HG03432 (cell line): ENCODE data around the gene TNNT1.
A peak's percentile ranks its signal among the peaks of the same experiment; 100 is the strongest.
"Not testable (repeated sequence)": the region's sequence is repeated elsewhere in the genome, so short reads cannot be mapped to it uniquely, and the experiment has no call there.

Source experiments
- ATAC-seq: cut with Tn5 transposase; IDR thresholded peaks from one replicate; pipeline ENCODE4 v1.9.1; 2021; ENCODE audit warnings: mild to moderate bottlenecking, moderate library complexity; ENCODE audit not compliant: unreplicated experiment

The TNNT1 gene

DNA sequence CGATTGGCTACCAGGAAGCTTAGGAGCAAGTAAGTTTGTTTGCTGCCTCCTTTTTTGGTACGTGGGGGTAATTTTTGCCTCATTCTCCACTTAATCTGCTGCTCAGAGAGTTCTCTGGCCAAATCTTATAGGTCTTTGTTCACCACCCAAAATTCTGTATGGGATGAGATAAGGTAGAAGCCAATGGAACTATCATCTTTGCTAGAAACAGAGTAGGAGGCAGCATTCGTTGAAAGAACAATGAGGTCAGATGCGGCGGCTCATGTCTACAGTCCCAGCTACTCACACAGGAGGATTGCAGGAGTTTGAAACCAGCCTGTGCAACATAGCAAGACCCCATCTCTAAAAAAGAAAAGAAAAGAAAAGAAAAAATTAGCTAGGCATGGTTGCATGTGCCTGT is 22.4 kb upstream of the TNNT1 start:
- no peak for ATAC-seq

DNA sequence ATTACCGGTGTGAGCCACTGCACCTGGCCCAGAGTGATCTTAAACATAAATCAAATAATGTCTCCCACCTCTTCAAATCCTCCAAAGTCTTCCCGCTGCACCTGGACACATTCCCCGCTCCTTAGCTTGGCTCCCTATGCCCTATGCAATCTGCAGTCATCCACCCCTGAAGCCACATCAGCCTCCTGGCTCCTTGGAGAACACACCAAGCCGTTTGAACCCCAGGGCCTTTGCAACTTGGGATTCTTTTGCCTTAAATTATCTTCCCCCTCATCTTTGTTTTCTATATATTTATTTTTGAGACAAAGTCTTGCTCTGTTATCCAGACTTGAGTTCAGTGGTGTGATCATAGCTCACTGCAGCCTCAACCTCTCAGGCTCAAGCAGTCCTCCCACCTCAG is 20.1 kb upstream of the TNNT1 start:
- ATAC-seq = no peak

DNA sequence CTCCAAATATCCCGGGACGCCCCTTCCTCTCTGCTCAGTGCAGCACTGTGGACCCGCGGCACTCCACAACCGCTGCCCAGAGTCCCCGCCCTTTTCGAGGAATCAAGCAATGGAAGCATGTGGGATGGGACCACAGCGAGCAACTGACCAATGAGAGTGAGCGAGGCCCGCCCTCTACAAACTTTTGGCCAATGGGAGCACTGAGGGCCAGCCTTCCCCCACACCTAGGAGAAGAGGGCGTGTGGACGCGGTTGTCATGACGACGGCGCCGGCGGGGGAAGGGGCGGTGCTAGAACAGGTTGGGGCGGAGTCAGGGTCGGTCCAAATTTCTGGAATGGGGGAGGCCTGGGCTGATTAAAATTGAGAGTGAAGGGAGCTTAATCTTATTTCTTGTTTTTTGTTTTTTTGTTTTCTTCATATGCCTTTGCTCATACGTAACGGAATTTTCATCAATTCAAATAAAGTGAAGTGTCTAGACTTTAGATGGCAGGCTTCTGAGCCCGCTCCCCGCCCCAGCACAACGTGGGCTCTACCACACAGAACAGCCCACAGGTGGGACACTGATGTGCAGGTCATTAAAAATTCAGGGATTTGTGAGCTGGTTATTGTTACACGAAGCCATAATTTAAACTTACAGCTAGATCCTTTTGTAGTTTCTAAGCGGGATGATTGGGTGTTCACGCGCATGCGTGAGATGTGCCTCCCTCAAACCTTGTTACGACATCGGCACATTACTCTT is 17.7 kb upstream of the TNNT1 start, which contains the start of gene DNAAF3:
DNAAF3 (minus strand) TSS at position 84 of the 739 bp plus-strand sequence. CDS start 200 bp downstream, outside the sequence.
- peak; percentile 69 for ATAC-seq

DNA sequence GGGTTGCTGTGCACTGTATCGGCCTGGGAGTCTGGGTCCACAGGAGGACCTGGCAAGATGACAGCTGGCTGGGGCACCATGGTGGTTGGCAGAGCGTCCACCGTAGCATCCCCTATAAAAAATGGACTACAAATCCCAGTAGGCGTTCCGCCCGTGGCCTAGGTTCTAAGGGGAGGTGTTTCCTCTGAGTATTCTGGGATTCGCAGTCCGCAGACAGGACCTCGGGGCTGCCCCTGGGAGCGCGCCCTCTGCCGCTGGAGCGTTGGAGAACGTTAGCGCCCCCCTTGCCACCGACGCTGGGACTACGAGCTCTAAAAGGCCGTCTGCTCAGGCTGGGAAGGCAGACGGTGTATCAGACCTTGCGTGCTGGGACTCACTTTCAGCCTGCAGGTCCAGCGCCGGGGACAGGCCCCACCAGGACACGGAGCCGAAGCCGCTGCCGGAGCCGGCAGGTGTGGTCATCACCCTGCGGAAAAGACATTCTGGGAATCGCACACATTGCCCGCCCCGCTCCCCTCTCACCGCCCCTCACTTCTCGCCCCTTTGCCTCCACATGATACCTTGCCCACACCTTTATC is 17.0 kb upstream of the TNNT1 start:
- no peak for ATAC-seq

DNA sequence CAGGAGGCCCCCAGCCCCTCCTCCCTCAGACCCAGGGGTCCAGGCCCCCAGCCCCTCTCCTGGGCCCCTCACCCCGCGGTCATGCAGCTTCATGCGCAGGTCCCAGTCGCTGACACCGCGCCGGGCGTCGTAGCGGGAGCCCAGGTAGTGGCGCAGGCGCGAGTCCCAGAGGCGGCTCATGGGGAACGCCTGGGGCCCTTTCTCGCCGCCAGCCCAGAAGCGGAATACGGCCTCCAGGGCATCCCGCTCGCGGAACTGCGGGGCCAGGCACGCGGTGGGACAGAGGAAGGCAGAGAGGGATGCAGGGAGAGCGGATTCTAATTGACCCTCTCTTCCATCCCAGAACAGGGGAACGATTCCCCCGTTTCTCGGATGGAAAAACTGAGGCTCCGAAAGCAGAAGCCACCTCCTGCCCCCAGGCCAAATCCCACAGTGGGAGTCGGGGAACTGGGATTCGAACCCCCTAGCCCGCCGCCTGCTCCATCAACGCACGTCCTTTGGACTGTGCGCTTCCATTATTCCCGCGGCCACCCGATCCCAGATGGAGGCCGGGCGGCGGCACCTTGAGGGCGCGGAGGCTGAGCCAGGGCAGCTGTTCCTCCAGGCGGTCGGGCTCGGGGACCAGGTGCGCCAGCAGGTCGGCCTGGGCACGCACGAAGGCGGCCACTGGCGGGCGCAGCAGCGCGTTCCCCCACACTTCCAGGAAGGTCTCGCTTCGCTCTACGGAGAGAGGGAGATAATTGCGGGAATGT is 12.7 kb upstream of the TNNT1 start:
- ATAC-seq = no peak

DNA sequence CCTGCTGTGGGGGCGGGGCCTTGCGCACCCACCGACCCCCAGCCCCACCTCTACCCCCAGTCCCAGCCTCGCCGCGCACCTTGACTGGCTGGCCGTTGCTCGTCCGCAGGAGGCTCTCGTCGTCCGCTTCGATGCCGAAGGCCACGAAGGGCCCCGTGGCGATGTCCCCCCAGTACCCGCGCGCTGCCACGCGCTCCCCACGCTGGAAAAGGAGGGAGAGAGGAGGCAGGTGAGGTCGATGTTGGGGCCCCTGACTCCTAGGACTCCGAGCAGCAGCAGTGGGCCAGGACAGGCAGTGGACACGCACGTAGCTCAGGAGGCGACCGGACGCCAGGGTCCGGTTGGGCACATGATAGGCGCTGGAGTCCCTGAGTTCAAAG is 12.0 kb upstream of the TNNT1 start:
- no peak for ATAC-seq

DNA sequence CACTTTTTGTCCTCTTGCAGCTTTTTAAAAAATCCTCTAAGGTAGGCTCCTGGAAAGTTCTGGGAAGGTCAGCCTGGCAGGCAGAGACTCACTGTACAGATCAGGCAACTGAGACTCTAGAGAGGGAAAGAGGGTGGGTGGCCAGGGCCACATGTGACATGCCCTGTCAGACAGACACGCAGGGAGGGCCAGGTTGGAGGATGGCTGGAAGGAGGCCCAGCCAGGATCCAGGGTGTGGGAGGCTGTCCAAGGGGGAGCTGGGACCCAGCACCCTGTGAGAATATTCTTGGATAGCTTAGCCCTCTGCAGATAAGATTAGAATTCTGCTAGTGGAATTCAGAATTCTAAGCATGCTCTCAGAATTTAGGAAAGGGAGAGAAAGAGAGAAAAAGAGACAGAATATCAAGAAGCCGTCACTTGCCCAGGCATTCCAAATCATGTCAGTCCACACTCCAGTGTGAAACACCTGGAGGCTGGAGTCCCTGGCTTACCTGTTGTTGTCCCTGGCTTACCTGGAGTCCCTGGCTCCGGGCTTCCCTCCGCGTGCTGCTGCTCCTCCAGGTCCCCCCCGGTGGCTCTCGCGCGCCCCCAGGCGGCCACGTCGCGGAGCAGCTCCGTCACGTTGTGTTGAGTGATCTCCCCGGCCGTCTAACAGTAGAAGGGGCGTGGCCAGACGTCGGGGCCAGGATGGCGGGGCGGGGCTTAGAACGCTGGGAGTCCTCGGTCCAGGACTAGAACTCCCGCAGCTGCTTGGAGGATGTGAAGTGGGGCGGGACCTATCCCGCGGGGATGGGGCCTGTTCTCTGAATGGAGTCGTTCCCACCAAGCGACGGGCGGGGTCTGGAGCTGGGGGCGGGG is 11.4 kb upstream of the TNNT1 start:
- peak; percentile 78 for ATAC-seq

DNA sequence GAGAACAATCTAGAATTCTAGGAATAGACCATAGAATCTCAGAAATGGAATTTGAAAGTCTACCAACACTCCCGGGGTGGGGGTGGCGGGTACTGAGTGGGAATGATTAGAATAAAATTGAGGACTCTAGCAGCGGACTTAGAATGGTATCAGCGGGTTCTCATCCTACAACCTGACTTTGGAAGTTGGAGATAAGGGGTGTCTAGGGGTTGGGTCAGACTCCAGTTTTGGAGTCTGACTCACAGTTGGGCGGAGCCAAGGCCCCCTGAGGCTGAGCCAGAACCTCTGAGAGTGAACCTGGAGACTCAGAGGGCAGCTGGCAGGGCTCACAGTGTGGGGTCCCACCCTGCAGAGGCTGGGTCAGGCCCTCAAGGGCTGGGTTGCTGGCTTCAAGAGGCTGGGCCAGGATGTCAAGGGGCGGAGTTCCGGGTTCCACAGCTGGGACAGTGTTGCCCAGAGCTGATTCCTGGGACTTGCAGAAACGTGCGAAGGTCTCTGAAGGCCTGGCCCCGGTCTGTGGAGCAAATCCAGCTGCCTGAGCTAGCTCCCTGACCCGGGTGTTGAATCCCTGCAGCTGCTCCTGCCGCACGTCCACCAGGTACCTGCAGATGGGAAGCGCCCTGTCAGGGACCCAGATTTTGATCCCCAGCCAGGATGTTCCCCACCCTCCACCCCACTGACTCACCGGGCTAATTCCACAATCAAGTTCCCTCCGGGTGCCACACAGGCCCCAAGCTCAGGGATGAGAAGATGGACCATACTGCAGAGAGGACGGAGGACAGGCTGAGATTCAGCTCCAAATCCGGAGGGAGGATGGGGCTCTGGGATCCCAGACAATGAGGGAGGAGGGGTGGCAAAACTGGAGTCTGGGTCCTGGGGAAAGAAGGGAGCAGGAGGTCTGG is 10.1 kb upstream of the TNNT1 start:
- ATAC-seq = no peak

DNA sequence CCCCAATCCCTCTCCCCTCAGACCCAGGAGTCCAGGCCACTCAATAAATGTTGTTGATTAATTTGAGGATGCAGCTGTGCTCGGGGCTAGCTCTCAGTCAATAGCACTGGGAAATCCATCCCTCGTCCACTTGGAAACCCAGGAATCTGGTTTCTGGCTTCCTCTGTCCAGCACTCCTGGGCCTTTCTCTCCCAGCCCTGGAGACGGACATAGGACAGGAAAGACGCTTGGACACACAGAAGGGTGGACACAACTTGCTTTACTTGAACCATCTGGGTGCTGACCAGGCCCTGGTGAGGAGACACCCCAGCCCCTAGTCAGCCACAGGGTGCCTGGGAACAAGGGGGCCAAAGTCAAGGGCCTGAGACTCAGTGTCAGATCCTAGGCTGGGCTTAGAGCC is 9.4 kb upstream of the TNNT1 start:
- no peak for ATAC-seq

DNA sequence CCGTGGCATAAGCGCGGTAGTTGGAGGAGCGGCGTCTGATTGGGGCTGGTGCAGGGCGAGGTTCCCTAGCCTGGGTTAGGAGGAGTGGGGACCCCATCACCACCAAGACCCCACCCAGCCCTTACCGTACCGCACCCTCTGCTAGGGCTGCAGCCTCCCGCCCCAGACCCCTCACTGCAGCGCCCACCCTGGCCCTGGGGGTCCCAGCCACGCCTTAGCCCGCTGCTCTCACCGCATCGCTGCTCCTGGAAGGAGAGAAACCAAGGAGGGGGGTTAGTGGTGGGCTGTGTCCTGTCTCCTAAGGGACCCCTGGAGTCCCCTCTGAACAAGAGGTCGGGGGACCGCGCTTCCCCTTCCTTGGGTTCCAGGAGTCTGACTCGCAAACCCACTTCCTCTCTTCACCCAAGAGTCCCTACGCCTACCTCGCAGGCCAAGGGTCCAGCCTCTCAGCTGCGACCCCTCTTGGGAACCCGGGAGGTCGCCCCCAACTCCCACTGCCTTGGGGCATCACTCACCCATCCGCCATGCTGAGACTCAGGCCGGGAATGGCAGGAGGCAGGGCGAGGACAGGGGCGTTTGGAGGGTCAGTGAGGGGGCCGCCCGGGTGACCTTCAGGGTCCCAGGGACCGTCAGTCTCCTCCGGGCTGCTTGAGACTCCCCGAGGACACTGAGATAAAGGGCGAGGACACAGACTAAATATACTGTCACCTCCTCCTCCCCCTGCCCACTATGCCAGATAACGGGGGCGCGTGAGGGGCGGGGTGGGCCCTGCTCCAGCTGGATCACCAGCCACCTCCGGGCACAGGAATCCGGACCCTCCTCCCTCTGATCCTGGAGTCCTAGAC is 8.3 kb upstream of the TNNT1 start, which contains the start of gene TNNI3:
TNNI3 (minus strand) TSS at position 669 of the 845 bp plus-strand sequence; CDS start at position 526, 143 bp downstream.
- ATAC-seq = no peak

DNA sequence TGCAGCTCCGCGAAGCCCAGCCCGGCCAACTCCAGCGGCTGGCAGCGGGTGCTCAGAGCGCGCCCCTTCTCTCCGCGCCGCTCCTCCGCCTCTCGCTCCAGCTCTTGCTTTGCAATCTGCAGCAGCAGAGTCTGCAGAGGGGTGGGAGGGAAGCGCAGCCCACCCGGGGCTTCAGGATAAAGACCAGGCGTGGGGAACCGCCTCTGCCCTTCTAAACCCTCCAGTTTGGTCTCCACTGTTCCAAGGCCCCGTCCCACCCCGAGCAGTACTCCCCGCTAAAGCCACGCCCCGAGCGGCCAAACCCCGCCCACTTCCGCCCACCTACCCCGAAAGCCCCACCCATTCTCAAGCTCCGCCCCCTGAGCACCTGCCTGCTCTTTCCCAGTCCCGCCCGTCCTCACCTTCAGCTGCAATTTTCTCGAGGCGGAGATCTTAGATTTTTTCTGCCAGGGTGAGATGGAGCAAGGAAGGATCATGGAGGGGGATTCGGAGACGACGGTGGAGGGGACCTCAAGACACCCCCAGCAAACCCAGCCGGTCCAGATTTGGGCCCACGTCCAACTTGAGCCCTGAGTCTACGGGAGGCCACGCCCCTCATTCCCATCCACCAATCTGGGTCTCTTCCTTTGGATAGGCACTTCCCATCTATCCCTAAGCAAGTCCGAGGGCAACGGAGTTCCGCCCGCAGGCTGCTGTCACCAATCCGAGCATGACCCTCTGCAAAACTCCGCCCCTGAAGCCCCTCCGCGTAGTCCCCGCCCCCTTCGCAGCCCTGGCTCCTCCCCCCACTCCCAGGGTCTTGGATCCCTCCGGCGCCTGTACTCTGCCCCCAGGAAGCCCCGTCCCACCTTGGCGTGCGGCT is 7.4 kb upstream of the TNNT1 start:
- no peak for ATAC-seq

DNA sequence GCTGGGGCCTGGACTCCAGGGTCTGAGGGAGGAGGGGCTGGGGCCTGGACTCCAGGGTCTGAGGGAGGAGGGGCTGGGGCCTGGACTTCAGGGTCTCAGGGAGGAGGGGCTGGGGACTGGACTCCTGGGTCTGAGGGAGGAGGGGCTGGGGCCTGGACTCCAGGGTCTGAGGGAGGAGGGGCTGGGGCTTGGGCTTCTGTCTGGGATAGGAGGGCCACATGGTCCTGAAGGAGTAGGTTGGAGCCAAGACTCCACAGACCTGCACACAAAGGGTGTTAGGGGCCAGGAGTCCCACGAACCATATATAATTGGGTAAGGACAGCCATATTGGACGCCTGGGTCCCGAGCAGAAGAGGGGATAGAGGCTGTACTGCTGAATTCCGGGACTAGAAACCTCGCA is 6.8 kb upstream of the TNNT1 start:
- not testable (repeated sequence) for ATAC-seq

DNA sequence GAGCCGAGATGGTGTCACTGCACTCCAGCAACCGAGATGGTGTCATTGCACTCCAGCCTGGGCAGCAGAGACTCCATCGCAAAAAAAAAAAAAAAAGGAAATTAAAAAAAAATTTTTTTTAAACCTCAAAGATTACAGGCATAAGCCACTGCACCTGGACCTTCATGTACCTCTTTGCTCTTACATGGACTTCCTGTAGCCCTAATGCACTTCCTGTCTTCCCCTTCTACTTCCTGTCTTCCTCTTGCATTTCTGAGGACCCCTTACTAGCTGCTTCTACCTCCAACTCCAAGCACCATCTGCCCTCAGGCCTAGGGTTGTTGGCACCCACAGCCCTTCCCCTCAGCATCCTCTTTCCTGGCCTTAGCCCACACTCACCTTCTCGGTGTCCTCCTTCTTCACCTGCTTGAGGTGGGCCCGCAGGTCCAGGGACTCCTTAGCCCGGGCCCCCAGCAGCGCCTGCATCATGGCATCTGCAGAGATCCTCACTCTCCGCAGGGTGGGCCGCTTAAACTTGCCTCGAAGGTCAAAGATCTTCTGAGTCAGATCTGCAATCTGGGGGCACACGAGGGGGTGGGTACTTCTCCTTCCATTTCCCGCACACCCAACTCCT is 4.8 kb upstream of the TNNT1 start:
- no peak for ATAC-seq

DNA sequence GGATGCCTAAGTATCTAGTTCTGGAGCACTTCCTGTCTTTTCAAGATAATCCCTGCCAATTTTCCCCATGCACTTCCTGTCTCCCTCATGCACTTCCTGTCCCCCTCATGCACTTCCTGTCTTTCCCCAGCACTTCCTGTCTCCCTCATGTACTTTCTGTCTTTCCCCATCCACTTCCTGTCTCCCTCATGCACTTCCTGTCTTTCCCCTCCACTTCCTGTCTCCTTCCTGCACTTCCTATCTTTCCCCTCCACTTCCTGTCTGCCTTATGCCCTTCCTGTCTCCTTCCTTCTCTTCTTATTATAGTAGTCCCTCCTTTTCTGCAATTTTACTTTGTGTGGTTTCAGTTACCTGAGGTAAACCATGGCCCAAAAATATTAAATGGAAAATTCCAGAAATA is 3.0 kb upstream of the TNNT1 start:
- ATAC-seq = no peak

DNA sequence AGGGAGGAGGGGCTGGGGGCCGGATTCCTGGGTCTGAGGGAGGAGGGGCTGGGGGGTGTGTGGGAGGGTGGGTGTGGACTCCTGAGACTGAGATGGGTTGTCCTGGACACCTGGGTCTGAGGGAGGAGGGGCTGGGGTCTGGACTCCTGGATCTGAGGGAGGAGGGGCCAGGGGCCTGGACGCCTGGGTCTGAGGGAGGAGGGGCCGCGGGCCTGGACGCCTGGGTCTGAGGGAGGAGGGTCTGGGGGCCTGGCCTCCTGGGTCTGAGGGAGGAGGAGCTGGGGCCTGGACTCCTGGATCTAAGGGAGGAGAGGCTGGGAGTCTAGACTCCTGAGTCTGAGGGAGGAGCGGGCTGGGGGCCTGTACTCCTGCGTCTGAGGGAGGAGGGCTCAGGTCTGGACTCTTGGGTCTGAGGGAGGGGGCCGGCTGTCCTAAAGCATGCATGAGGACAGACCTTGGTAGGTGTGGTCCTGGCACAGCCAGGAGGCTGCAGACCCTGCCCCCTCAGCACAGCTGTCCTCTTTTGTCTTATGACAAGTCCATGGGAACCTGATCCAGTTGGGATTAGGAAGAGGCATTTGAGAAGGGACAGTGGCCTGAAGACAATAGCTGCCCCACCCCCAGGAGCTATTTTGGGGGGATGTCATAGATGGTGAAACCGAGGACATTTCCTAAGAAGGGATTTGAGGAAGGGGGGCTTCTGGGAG is 1.3 kb downstream of the TNNT1 start:
- ATAC-seq = no peak

DNA sequence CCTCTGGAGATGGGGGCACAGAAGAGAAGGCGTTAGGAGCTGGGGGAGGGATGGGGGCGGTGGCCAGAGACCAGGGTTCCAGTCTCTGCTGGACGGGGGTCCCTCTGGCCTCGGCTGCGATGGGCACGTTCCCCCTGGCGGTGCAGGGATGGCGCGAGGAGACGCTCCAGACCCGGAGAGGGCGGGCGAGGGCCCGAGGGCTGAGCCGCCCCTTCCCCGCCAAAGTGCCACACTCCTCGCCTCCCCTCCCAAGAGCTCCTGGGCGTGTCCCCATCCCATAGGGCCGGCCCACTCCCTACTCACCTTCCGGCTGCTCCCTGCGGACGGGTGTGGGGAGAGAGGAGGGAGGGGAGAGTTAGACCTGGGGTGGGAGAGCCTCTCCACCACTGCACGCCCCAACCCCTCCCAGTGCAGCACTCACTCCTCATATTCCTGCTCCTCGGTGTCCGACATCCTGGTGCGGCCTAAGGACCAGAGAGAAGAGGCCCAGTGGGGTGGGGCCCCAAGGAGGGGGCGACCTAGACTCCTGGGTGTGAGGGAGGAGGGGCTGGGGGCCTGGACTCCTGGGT is 2.2 kb downstream of the TNNT1 start:
- ATAC-seq = no peak
